HG03432 (cell line): ENCODE results near the gene AKAP9.
"Not testable (repeated sequence)": the region's sequence is repeated elsewhere in the genome, so short reads cannot be mapped to it uniquely, and the experiment has no call there.

Source experiments
- ATAC-seq: cut with Tn5 transposase; IDR thresholded peaks from one replicate; pipeline ENCODE4 v1.9.1; 2021; ENCODE audit warnings: mild to moderate bottlenecking, moderate library complexity; ENCODE audit not compliant: unreplicated experiment

The AKAP9 gene

GRCh38 chr7:91945476-91945875, 4.8 kb downstream of the AKAP9 start:
- ATAC-seq = no peak

- no peak for ATAC-seq
Measured at GRCh38 chr7:91946549-91946948, 5.9 kb downstream of the AKAP9 start.

DNA sequence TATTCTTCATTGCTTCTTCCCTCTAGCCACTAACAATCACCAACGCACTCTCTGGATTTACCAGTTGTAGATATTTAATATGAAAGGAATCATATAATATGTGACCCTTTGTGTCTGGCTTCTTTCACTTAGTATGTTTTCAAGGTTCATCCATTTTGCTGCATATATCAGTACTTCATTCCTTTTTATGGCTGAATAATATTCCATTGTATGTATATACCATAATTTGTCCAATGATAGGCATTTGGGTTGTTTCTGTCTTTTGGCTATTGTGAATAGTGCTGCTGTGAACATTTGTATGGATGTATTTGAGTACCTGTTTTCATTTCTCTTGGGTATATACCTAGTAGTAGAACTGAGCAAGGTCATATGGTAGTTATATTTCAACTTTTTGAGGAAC, 7.3 kb downstream of the AKAP9 start:
- ATAC-seq = no peak

DNA sequence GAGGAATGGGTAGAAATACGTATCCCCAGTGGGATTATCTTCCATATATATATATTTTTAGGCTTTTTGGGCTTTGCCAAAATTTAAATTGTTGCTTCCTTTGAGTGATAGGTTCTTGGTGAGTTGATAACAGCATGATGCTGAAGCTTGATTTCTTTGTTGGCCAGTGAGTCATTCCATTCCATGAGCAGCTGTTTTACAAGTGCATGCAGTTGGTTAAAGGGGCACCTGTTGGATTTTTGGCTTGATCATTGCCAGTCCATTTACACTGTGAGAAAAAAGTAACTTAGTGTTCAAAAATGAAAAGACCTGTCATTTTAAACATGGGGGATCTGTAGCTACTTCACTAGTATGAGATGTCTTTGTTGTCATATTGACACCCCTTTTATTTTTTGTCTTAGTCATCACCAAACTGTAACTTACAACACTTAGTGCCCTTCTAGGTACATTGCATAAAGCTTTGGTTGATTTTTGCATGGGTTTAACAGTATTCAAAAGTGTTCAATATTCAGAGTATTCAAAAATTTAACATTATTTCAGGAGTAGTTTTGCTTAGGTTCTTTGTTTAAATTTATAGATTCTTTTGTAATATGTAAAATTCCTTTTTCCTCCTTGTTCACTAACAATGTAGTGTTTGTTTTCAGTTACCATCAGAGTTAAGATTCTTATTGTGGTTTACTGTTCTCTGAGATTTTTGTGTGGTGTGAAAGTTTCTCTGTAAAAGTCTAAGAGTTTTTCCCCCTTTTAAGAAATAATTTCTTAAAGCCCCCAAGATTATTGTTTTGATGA, 8.8 kb downstream of the AKAP9 start:
- ATAC-seq = peak; percentile 65

DNA sequence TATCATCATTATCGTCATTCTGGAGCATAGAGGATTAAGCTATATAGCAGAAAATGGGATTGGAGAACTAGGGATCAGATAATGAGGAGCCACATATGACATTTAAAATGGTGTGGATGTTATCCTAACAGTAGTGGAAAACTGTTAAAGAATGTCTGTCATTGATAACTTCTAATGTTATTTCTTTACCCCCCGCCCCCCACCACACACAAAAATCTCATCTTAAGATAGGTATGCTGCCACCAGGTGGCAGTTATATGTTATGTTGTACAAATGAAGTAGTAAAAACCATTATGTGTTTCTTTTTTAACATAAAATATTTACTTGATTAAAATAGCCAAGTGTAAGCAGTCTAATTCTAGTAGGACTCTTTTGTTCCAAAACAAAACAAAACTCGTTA, 13.0 kb downstream of the AKAP9 start:
- ATAC-seq = no peak

GRCh38 chr7:91956464-91956863, 15.8 kb downstream of the AKAP9 start:
- ATAC-seq = not testable (repeated sequence)

DNA sequence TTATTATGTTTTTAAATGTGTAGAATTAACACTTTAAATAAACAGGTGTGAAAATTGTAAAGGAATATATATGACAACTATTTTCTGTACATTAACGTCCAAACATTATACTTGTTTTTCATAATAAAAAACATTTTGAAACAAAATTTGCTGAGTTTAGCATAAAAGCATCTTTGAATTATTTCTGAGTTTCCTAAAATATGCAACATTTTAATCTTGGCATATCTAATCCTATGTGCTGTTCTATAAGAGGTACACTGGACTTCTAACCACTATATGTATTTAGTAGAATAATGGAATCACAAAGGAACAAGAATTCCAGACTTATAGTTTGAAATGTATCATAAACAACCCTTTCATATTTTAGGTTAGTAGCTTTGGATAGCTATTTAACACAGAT, 16.6 kb downstream of the AKAP9 start:
- no peak for ATAC-seq

GRCh38 chr7:91957823-91958222, 17.2 kb downstream of the AKAP9 start:
- ATAC-seq = no peak

DNA sequence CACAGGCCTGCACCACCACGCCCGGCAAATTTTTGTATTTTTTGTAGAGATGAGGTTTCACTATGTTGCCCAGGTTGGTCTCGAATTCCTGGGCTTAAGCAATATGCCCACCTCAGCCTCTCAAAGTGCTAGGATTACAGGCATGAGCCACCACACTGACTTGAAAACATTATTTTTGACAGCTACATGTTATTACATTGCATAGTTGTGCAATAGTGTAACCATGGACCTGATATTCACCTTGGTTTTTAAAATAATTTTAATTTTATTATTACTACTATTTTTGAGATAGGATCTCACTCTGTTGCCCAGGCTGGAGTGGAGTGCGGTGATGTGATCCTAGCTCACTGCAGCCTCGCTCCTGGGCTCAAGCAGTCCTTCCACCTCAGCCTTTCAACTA, 18.4 kb downstream of the AKAP9 start:
- ATAC-seq = no peak

GRCh38 chr7:91961816-91962215, 21.2 kb downstream of the AKAP9 start:
- no peak for ATAC-seq

DNA sequence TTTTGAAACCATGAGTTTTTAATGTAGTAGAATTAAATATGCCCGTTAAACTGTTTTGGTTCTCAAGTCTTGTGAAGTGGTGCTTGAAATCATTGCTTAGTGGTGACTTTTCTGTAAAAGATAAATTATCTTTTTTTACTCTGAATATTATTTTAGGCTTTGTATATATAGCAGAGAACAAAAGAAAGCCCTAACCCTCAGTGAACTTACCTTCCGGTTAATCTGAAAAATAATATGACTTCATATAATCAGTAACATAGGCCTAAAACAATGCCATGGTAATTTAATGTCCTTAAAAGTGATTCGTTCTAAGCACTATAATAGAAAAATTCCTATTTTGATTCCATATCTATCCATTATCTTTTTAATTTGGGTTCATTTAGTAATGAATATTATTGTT, 21.8 kb downstream of the AKAP9 start:
- no peak for ATAC-seq

DNA sequence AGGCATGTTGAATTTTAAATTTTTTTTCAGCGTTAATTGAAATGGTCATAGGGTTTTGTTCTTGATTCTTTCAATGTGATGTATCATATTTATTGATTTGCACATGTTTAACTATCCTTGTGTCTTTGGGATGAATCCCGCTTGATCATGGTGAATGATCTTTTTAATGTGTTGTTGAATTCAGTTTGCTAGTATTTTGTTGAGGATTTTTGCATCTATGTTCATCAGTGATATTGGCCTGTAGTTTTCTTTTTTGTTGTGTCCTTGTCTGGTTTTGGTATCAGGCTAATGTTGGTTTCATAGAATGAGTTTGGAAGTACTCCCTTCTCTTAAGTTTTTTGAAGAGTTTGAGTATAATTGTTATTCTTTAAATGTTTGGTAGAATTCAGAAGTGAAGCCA, 26.9 kb downstream of the AKAP9 start:
- ATAC-seq = not testable (repeated sequence)

GRCh38 chr7:91973639-91974038, 33.0 kb downstream of the AKAP9 start:
- no peak for ATAC-seq

DNA sequence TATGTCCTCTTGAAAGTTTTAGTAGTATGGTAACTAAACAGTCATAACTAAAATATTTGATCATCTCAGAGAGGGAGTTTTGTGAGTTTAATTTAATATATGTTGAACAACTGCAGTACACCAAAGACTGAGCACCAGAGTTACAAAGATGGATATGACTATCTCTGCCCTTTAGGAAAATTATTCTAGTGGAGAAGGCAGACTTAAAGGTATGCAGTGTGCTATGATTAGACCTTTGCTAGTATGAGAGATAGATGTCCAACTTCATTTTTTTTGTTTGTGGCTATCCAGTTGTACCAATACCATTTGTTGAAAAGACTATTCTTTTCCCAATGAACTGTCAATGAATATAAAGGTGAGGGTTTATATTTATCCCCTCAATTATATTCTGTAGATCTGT, 33.4 kb downstream of the AKAP9 start:
- no peak for ATAC-seq

- no peak for ATAC-seq
Measured at GRCh38 chr7:91976743-91977142, 36.1 kb downstream of the AKAP9 start.

DNA sequence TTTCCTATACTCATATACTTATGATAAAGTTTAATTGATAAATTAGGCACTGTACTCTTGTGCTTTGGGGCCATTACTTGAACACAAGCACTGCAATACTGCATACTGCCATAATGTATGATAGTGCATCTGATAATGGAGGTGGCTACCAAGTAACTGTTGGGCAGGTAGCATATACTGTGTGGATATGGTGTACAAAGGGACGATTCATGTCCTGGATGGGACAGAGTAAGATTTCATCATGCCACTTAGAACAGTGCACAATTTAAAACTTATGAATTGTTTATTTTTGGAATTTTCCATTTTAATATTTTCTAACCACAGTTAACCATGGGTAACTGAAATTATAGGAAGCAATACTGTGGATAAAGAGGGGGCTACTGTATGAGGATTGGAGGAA, 38.9 kb downstream of the AKAP9 start:
- no peak for ATAC-seq

DNA sequence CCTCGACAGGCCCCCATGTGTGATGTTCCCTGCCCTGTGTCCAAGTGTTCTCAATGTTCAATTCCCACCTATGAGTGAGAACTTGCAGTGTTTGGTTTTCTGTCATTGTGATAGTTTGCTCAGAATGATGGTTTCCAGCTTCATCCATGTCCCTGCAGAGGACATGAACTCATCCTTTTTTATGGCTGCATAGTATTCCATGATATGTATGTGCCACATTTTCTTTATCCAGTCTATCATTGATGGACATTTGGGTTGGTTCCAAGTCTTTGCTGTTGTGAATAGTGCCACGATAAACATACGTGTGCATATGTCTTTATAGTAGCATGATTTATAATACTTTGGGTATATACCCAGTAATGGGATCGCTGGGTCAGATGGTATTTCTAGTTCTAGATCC, 41.7 kb downstream of the AKAP9 start:
- not testable (repeated sequence) for ATAC-seq

DNA sequence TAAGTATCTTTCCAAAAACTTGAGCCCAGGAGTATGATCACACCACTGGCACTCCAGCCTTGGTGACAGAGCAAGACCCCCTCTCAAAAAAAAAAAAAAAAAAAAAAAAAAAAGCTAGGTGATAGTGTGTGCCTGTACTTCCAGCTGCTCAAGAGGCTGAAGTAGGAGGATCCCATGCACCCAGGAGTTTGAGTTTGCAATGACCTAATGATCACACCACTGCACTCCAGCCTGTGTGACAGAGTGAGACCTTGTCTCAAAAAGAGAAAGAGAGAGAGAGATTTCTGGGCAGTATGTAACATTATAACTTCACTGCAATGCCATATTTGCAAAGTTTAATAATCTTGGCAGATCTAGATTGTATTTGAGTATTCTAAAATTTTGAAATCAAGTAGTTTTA, 47.6 kb downstream of the AKAP9 start:
- ATAC-seq = no peak

DNA sequence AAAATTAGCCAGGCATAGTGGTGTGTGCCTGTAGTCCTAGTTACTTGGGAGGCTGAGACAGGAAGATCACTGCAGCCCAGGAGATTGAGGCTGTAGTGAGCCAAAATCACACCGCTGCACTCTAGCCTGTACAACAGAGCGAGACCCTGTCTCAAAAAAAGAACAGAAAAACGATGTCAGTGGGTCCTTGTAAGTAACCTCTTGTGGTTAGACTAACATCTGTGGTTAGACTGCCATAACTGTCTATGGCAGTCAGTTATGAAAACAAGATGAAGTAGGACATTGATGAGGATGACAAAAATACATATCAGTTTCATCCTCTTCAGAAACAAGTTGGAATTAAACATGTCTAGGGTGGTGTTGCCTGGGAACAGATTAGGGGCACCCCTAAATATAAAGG, 53.3 kb downstream of the AKAP9 start:
- peak; percentile 44 for ATAC-seq

DNA sequence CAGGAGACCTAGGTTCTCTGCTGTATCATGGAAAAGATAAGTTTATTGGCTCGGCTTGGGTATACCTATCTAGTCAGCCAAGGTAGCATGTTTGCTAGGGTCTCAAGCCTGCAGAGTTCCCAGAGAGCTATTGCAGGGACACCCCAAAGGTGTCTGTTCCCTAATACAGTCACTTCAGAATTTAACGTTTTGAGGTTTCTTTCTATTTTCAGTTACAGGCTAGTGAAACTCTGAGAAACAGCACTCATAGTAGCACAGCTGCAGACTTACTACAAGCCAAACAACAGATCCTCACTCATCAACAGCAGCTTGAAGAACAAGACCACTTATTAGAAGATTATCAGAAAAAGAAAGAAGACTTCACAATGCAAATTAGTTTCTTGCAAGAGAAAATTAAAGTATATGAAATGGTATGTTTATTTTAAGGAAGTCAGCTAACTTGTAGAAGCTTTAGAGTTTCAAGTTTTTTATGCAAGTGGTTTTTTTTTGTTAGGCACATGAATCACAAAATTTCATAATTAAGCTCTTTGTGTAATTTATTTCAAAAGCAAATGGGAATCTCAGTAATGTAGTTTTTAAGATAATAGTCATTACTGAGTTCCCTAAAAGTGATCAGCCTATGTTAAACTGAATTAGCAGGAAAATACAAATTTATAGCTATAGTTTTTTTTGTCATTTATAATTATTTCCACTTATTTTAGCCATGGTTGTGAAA, 54.9 kb downstream of the AKAP9 start:
- ATAC-seq = peak; percentile 94

GRCh38 chr7:91999631-92000565, 59.2 kb downstream of the AKAP9 start:
- no peak for ATAC-seq
